Measurements from ENCODE around the gene PDGFB.
"Not testable (repeated sequence)": the region's sequence is repeated elsewhere in the genome, so short reads cannot be mapped to it uniquely, and the experiment has no call there.

Gene PDGFB

GRCh38 chr22:39223091-39223710 is 21.6 kb downstream of the PDGFB start:
- DNase-seq, result no peak

DNA sequence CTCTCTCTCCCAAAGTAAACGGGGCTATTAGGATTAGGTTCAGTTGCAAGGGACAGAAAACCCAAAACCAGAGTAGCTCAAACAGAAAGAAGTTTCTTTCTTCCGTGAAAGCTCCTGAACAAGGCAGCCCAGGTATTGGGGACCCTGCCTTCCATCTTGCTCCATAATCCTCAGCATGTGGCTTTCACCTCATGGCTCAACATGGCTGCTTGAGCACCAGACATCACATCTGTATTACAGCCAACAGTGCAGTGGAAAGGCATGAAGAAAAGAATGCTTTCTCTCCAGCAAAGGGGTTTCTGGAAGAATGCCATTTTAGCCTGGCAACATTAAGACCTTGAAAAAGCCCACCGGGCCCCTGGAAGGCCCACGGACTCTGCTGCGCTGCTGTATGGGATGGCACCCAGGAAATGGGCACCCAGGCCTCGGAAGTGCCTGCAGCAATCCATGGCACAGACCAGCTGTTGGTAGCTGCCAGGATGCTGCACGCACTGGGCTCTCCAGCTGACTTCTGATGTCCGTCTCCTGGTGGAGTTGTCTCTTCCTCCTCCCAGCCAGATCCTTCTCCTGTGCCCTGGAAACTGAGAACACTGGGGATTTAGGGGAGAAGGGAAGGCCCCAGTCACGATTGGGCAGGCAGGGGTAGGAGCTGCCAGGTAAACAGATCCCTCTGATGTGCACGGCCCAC is 22.6 kb downstream of the PDGFB start:
- no peak for DNase-seq

- DNase-seq, result no peak
Observed at GRCh38 chr22:39220890-39221850, 23.6 kb downstream of the PDGFB start.

GRCh38 chr22:39220450-39220849 is 24.3 kb downstream of the PDGFB start:
- DNase-seq, result no peak

DNA sequence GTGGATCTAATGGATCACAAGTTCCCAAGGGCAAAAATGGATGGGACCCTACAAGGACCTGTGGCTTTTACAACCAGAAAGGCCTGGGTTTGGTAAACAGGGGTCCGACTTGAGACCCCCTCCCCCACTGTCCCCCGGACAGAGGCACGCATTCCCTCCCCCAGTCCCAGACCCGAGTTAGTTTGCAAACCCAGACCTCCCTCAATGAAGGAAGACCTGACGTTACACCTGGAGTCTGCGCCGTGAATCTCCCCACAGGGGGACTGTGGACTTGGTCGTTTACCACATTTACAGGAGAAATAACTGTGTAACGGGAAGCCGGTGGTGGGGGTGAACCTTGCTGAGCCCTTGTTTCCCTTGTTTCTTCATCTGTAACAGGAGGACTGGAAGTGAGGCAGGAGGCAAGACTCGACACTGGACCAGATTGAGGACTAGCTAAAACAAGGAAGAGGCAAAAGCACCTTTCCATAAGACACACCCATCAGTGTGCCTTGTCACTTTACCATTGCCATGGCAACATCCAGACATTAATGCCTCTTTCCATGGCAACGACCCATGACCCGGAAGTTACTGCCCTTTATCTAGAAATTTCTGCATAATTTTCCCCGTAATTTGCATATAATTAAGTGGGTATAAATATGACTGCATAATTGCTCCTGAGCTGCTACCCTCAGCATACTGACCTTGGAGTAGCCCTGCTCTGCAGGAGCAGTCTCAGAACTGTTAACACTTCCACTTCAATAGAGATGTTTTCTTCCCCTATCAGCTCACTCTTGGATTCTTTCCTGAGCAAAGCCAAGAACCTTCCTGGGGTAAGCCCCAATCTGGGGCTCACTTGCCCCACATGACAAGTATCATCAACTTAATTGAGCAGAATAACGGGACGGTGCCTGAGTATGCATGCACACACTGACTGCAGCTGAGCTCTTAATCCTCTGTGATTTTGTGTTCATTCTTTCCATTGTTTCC is 25.4 kb downstream of the PDGFB start:
- DNase-seq, result no peak

DNA sequence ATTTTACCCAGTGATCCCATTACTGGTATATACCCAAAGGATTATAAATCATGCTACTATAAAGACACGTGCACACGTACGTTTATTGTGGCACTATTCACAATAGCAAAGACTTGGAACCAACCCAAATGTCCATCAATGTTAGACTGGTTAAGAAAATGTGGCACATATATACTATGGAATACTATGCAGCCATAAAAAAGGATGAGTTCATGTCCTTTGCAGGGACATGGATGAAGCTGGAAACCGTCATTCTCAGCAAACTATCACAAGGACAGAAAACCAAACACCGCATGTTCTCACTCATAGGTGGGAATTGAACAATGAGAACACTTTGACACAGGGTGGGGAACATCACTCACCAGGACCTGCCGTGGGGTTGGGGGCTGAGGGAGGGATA is 26.4 kb downstream of the PDGFB start:
- DNase-seq, result not testable (repeated sequence)

DNA sequence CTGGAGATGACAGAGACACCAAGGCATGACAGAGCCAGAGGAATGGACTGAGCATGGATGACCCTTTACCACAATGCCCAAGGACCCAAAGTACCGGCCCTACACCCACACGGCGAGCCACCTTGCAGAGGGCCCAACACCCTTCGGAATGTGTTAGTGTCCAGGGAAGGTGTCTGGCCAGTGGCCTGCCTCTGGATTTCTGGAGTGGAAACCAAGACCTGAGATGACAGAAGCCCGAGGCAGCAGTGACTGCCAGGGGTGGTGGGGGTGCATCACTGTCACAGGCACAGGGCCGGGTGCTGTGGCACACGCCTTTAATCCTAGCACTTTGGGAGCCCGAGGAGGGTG is 28.7 kb downstream of the PDGFB start:
- DNase-seq, result no peak

DNA sequence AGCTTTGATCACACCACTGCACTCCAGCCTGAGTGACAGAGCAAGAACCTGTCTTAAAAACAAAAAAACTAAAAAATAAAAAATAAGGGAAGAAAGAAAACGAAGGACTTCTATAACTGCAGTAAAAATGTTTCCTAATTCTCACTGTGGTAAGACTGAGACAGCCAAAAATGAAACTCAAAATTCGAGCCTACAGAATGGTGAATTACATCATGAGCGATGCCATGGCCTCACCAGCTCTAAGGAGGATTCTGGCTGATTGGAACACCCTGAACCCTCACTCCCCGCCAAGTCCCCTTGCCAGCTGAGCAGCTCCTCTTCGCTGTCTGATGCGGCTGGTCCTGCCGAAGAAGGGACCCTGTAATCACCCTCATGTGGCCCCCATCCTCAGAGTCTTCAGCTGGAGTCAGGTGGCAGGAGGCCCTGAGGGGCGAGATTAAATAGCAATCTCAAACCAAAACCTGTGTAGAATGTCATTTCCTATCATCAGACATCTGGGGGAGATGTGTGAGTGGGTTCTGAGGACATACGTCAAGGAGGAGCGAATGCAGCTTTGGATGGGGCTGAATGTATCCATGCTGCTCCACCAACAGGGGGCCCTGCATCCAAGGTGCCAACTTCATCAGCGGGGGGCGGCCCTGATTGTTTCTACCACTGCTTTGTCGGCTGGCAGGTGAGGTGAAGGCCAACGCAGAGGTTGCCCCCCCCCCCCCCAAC is 29.2 kb downstream of the PDGFB start:
- DNase-seq, result peak in 1 of 2 experiments; percentile 15

DNA sequence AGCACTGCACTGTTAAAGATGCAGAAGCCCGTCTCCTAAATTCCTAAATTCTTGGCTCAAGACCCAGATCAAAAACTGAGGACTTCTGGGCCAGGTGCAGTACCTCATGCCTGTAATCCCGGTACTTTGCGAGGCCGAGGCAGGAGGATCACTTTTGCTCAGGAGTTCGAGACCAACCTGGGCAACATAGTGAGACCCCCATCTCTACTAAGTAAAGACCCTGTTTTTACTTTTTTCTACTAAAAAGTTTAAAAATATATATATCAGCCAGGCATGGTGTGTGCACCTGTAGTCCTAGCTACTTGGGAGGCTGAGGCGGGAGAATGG is 29.7 kb downstream of the PDGFB start:
- DNase-seq, result no peak

GRCh38 chr22:39214383-39215069 is 30.3 kb downstream of the PDGFB start:
- no peak for DNase-seq

- no peak for DNase-seq
Observed at GRCh38 chr22:39214006-39214382, 30.8 kb downstream of the PDGFB start.

DNA sequence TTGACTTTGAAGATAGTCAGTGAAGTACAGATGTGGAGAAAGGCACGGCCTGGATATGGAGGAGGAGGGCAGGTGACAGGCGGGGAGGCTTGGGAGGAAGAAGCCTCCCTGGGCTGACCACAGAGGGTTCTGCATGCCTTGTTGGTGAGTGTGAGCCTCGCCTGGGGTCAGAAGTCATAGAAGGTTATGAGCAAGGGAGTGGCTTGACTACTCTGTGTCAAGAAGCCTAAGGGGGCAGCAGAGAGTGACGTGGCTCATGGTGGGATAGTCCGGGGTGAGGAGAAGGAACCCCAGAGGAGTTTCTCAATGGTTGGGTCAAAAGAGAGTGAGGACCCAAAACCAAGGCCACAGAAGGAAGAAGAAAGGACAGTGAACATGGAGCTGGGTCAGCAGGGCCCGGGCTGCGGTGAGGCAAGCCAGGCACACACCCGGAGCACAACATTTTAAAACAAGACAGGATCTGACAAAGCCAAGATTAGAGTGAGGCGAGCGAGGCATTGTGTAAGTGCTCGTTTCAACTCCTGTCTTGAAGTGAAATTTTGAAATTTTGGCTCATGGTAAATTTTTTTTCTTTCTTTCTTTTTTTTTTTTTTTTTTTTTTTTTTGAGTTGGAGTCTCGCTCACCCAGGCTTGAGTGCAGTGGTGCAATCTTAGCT is 31.9 kb downstream of the PDGFB start:
- DNase-seq, result no peak

DNA sequence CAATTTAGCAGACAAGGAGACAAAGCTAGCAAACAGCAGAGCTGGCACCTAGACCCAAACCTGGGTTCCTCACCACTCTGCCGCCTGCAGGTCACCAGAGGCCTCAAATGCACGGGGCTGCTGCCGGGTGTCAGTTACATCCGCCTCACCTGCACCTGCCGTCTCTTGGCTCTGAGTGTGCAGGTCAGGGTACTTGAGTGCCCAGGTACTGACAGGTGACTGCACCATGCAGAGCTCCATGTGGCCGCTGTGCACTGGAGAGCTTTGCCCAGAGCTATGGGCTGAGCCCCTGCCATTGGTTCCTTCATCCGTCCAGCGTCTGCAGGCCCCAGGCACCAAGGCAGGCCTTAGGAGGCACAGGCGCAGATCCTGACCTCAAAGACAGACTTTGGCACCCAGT is 35.0 kb downstream of the PDGFB start:
- no peak for DNase-seq

DNA sequence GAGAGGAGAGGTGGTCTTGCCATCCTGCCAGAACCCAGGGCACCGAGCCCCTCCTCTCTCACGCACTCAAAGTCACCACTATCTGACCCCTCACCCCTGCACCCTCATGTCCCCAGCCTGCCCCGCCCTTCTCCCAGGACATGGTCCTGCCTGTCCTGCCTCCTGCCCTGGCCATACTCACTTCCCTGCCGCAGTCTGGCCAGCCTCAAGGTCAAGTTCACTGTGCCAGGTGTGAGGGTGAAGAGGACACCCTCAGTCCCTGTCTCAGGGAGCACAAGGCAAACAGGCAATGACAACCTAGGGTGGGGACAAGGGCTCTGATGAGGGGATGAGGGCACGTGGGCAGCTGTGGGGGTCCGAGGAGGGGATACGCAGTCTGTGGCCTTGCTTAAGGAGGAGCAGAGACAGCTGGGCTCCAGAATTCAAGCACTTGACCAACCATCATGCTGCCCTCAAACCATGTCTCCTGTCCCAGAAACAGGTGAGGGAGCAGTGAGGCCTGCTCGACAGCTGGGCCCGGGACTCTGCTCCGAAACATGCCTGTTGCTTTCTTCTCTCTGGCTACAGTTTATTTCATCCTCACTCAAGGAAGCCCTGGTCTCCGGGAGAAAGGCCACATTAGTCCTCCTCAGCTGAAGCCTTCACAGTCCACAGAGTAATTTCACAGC is 36.6 kb downstream of the PDGFB start:
- no peak for DNase-seq

DNA sequence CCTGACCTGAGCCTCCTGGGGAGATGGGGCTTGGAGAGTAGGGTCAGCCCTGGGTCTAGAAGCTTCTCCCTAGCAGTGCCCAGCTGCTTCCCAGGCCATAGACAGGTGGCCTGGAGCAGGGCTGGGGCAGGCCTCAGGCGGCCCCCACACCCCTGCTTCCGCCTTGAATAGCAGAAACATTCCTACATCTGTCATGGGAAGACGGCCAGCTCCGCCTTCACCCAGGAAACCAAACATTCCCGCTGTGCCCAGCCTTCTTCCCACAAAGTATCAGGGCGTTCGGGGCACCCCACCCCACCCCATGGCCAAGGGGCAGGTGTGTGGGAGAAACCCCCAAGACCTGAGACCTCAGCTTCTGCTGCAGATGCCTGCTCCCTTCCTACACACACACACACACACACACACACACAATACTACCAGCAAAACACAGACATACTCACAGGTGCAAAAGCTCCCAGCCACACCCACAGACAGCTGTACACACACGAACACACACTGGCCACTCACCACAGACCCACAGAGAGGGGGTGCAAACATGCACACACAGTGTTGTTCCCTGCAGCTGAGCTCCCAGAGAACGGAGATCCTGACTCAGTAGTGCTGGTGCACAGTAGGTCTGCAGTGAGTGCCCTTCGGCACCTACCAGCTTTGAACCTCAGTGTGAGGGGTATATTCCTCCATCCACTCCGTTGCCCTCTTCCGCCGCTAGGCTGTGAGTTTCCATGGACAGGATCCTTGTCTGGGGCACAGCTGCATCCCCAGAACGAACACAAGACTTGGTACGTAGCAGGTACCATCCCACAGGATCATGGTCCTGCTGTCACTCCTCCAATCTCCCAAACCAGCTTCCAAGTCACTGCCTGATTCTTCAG is 37.4 kb downstream of the PDGFB start:
- no peak for DNase-seq

DNA sequence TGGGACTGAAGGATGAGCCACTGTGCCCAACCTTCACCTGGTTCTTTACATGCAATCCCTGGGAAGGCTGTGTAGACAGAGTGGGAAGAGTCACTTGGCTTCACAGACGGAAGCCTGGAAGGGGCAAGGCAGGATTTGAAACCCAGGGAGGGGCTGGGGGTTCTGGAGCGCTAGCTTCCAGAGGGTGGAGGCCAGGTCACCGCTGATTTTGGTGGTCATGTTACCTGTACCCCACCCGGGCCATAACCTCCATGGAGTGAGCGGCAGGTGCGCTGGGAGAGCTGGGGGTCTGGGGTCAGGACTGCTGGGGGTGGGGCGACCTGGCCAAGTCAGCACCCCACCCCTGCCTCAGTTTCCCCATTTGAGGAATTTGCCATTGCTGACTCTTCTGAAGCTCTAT is 38.3 kb downstream of the PDGFB start:
- DNase-seq, result no peak

- DNase-seq, result peak in 1 of 2 experiments; percentile 3
Observed at GRCh38 chr22:39205344-39206021, 39.3 kb downstream of the PDGFB start.

DNA sequence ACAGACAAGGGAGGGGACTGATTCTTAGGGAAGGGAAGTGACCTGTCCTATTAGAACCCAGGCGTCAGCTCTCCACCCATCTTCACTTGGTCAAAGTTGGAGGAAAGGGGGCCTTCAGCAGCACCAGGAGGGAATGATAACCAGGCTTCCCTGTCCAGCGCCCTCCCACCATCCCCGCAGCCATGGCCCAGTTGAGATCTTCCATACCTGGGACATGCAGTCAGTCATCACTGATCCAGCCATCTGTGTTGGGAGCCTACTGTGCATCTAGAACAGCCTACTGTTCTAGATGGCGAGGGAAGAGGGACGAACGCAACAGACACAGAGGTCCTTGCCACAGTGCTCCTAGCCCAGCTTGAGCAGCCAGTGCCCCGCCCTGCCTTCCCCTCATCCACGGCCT is 40.6 kb downstream of the PDGFB start:
- no peak for DNase-seq

GRCh38 chr22:39197578-39197977 is 47.2 kb downstream of the PDGFB start:
- no peak for DNase-seq
